Spleen (tissue), 7 donors: ENCODE data around the gene ERN2.

Experiments
- POLR2A ChIP-seq, 3 donors: fragments of 450-650 bp; IDR thresholded peaks; one replicate each; pipeline ENCODE4 v1.5.1; 2017; ENCODE audit warnings: antibody characterized with exemption in 3 of 3, mild to moderate bottlenecking in 1 of 3
- POLR2AphosphoS5 ChIP-seq, 3 donors: sonication (generic); formaldehyde crosslinking; IDR thresholded peaks; one replicate each; pipeline ENCODE4 v1.5.1; 2017; ENCODE audit warnings: antibody characterized with exemption in 3 of 3
- TF ChIP-seq, protein P1 (sequence below), 11 experiments: fragments of 200-600 bp in 7 of 11; fragments of 450-650 bp in 4 of 11; sonication (generic) in 4 of 11; IDR thresholded peaks in 8 of 11; conservative IDR thresholded peaks in 3 of 11; 1 replicate in 7 of 11; 2 replicates in 4 of 11; pipeline versions ENCODE4 v1.4.0 to v1.8.0; 2016 to 2021; ENCODE audit warnings: antibody characterized with exemption in 11 of 11, inconsistent platforms in 4 of 11, mild to moderate bottlenecking in 1 of 11
- donor health status: DM: no; HTN: no; CAD: no; lungs with moderate emphysema.
- donor health status: DM: no; HTN: no; CAD: no.
- donor health status: DM: no; HTN: no; CAD: no.

GRCh38 chr16:23724096-23724784 is 11.2 kb upstream of the ERN2 start:
- TF ChIP-seq, protein P1, sequence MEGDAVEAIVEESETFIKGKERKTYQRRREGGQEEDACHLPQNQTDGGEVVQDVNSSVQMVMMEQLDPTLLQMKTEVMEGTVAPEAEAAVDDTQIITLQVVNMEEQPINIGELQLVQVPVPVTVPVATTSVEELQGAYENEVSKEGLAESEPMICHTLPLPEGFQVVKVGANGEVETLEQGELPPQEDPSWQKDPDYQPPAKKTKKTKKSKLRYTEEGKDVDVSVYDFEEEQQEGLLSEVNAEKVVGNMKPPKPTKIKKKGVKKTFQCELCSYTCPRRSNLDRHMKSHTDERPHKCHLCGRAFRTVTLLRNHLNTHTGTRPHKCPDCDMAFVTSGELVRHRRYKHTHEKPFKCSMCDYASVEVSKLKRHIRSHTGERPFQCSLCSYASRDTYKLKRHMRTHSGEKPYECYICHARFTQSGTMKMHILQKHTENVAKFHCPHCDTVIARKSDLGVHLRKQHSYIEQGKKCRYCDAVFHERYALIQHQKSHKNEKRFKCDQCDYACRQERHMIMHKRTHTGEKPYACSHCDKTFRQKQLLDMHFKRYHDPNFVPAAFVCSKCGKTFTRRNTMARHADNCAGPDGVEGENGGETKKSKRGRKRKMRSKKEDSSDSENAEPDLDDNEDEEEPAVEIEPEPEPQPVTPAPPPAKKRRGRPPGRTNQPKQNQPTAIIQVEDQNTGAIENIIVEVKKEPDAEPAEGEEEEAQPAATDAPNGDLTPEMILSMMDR (IDR thresholded peaks at IDR 0.05 in 8 of 11, conservative IDR thresholded peaks at IDR 0.05 in 3 of 11): no peak
- TF ChIP-seq POLR2A (IDR thresholded peaks at IDR 0.05) (no peak), POLR2AphosphoS5 (IDR thresholded peaks at IDR 0.05) (no peak)
